Endodermal cell (in vitro differentiated cells): ENCODE data around the gene RRAGA. TPM values are rescaled to one million over a fixed set of nuclear protein-coding genes. Genes with fewer than 3 reads are reported as not detected.

Experiments
- DNase-seq: peaks from one replicate; pipeline ENCODE4 v3.0.0-alpha.2; 2017
- H3K27ac ChIP-seq: 2 replicates; pipeline ENCODE4 v1.5.1; 2013; ENCODE audit warnings: mild to moderate bottlenecking, low read depth, low read length, moderate library complexity
- H3K27me3 ChIP-seq: 2 replicates; pipeline ENCODE4 v1.6.1; 2013; ENCODE audit warnings: mild to moderate bottlenecking, low read length, moderate library complexity; ENCODE audit not compliant: insufficient read depth, control insufficient read depth, poor library complexity, severe bottlenecking
- H3K36me3 ChIP-seq: 2 replicates; pipeline ENCODE4 v1.7.0; 2013; ENCODE audit warnings: mild to moderate bottlenecking, low read length, moderate library complexity; ENCODE audit not compliant: control insufficient read depth, insufficient read depth
- H3K4me1 ChIP-seq: one replicate; pipeline ENCODE4 v1.7.0; 2013; ENCODE audit warnings: low read length; ENCODE audit not compliant: control insufficient read depth, insufficient read depth
- H3K4me3 ChIP-seq: 2 replicates; pipeline ENCODE4 v1.5.1; 2013; ENCODE audit warnings: mild to moderate bottlenecking, low read length, moderate library complexity
- H3K9ac ChIP-seq: 2 replicates; pipeline ENCODE4 v1.6.1; 2013; ENCODE audit warnings: mild to moderate bottlenecking, low read length, moderate library complexity; ENCODE audit not compliant: poor library complexity, severe bottlenecking; ENCODE audit errors: extremely low read depth
- H3K9me3 ChIP-seq: 2 replicates; pipeline ENCODE4 v1.6.1; 2013; ENCODE audit warnings: mild to moderate bottlenecking, low read length, moderate library complexity; ENCODE audit not compliant: control insufficient read depth
- H3K27ac Mint-ChIP-seq: 2 replicates; pipeline ENCODE4 v1.8.0; 2020; ENCODE audit warnings: mixed read lengths
- H3K27me3 Mint-ChIP-seq: 2 replicates; pipeline ENCODE4 v1.8.0; 2021; ENCODE audit warnings: mild to moderate bottlenecking, mixed read lengths; ENCODE audit not compliant: insufficient read depth
- H3K36me3 Mint-ChIP-seq: 2 replicates; pipeline ENCODE4 v1.8.0; 2020; ENCODE audit warnings: low read depth, mixed read lengths
- H3K4me1 Mint-ChIP-seq: 2 replicates; pipeline ENCODE4 v1.8.0; 2020; ENCODE audit warnings: mixed read lengths
- H3K4me3 Mint-ChIP-seq: 2 replicates; pipeline ENCODE4 v1.8.0; 2020; ENCODE audit warnings: mild to moderate bottlenecking, moderate library complexity, mixed read lengths
- H3K9me3 Mint-ChIP-seq: 2 replicates; pipeline ENCODE4 v1.8.0; 2020; ENCODE audit warnings: mild to moderate bottlenecking, mixed read lengths
- WGBS, 2 experiments: methylation state at CpG; one replicate each; pipeline versions ENCODE4 v1.1.5 to v1.1.7; 2013; ENCODE audit warnings: missing lambda C conversion rate in 2 of 2, mixed read lengths in 1 of 2; ENCODE audit not compliant: insufficient coverage in 1 of 2, insufficient read length in 1 of 2; 5-methylcytosine and 5-hydroxymethylcytosine counted together
- total RNA-seq, 2 donors: library from RNA; stranded (reverse); fragmentation: NEBNext Ultra II Directional in 1 of 2; extraction: Animal tissue kit (Norgen Biotek cat#: 25700) in 1 of 2; gene quantifications; 2 replicates in 1 of 2; 3 replicates in 1 of 2; pipeline ENCODE4 v1.2.1, GENCODE V29; 2021
- TF ChIP-seq, protein P1 (sequence below): fragments of 200-600 bp; sonication (generic); conservative IDR thresholded peaks from 2 replicates; pipeline ENCODE4 v1.5.0; 2021; ENCODE audit warnings: antibody characterized with exemption, mild to moderate bottlenecking

Gene RRAGA
- total RNA-seq, 2 donors from 2014 or later, result 45.0 to 47.2 TPM

DNA sequence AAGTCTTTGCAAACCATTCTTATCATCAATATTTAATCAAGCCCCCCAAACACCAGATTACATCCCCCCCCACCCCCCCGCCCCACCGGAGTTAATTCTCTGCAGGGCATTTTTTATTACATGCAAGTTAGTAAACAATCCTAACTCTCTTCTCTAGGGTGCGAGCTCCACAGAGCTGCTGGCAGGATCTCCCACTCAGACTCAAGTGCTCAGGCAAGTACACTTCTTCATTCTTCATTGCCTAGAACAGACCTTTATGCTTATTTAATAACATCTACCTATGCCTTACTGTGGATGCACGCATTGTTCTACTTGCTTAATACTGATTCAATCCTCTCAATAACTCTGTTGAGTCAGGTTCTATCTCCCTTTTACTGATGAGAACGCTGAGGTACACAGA lies 26.1 kb upstream of the RRAGA start:
- Histone ChIP-seq H3K4me3 (no peak overlapping the region), H3K27me3 (no peaks in the 10 kb centered on the region), H3K9me3 (no peaks in the 10 kb centered on the region), H3K36me3 (no peaks in the 10 kb centered on the region), H3K4me1 (no peaks in the 10 kb centered on the region), H3K27ac (no peak overlapping the region), H3K9ac (no peak overlapping the region)
- Mint-ChIP-seq H3K36me3 (no peaks in the 10 kb centered on the region), H3K9me3 (peaks cover 6% of the 10 kb centered on the region), H3K4me1 (no peaks in the 10 kb centered on the region), H3K27me3 (no peaks in the 10 kb centered on the region), H3K4me3 (no peak overlapping the region), H3K27ac (no peak overlapping the region)
- WGBS, 2 experiments, result 88 to 89% methylated on average over 3 to 4 of the region's 5 CpGs
- TF ChIP-seq, protein P1, sequence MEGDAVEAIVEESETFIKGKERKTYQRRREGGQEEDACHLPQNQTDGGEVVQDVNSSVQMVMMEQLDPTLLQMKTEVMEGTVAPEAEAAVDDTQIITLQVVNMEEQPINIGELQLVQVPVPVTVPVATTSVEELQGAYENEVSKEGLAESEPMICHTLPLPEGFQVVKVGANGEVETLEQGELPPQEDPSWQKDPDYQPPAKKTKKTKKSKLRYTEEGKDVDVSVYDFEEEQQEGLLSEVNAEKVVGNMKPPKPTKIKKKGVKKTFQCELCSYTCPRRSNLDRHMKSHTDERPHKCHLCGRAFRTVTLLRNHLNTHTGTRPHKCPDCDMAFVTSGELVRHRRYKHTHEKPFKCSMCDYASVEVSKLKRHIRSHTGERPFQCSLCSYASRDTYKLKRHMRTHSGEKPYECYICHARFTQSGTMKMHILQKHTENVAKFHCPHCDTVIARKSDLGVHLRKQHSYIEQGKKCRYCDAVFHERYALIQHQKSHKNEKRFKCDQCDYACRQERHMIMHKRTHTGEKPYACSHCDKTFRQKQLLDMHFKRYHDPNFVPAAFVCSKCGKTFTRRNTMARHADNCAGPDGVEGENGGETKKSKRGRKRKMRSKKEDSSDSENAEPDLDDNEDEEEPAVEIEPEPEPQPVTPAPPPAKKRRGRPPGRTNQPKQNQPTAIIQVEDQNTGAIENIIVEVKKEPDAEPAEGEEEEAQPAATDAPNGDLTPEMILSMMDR, result no peak
- DNase-seq, result no peak

DNA sequence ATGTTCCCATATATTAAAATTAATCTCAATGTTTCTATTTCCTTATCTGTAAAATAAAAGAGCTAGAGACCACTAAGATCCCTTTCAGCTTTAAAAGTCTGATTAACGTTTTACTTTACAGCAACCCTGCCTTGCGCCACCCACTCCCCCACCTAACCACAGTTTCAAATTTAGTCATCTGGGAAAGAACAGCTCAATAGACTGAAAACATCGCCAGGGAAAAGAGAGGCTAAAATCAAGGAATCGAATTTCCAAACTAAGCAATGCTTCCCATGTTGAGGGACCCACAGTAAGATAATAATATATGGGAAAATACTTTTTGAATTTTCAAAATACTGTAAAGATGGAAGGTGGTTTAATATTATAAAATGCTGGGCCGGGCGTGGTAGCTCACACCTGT lies 22.9 kb upstream of the RRAGA start:
- no peak for DNase-seq
- H3K4me3 Mint-ChIP-seq, result no peak overlapping the region
- no peaks in the 10 kb centered on the region for H3K9me3 ChIP-seq
- H3K4me1 Mint-ChIP-seq, result no peaks in the 10 kb centered on the region
- no peaks in the 10 kb centered on the region for H3K4me1 ChIP-seq
- H3K4me3 ChIP-seq, result no peak overlapping the region
- H3K27me3 Mint-ChIP-seq, result no peaks in the 10 kb centered on the region
- H3K9me3 Mint-ChIP-seq, result peaks cover 3% of the 10 kb centered on the region
- TF ChIP-seq, protein P1, result no peak
- H3K36me3 Mint-ChIP-seq, result no peaks in the 10 kb centered on the region
- H3K27ac ChIP-seq, result no peak overlapping the region
- H3K36me3 ChIP-seq, result no peaks in the 10 kb centered on the region
- no peak overlapping the region for H3K27ac Mint-ChIP-seq
- H3K9ac ChIP-seq, result no peak overlapping the region
- 93% methylated on average over 3 to 6 of the region's 6 CpGs for WGBS, 2 experiments
- no peaks in the 10 kb centered on the region for H3K27me3 ChIP-seq

DNA sequence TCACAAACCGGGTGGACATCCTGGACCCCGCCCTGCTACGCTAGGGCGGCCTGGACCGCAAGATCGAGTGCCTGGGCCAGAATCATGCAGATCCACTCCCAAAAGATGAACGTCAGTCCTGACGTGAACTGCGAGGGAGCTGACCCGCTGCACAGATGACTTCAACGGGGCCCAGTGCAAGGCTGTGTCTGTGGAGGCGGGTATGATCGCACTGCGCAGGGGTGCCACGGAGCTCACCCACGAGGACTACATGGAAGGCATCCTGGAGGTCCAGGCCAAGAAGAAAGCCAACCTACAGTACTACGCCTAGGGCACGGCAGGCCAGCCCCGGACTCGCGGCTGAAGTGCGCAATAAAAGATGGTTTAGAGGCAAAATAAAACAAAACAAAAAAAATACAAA lies 21.4 kb upstream of the RRAGA start:
- no peak overlapping the region for H3K4me3 Mint-ChIP-seq
- no peak overlapping the region for H3K27ac Mint-ChIP-seq
- H3K4me1 Mint-ChIP-seq, result no peaks in the 10 kb centered on the region
- DNase-seq, result no peak
- 95% methylated on average over 15 to 22 of the region's 22 CpGs for WGBS, 2 experiments
- Histone ChIP-seq H3K27ac (no peak overlapping the region), H3K9me3 (no peaks in the 10 kb centered on the region), H3K4me1 (no peaks in the 10 kb centered on the region), H3K27me3 (no peaks in the 10 kb centered on the region), H3K36me3 (no peaks in the 10 kb centered on the region), H3K4me3 (no peak overlapping the region), H3K9ac (no peak overlapping the region)
- H3K9me3 Mint-ChIP-seq, result no peaks in the 10 kb centered on the region
- no peaks in the 10 kb centered on the region for H3K27me3 Mint-ChIP-seq
- TF ChIP-seq, protein P1, result no peak
- no peaks in the 10 kb centered on the region for H3K36me3 Mint-ChIP-seq
